NCI-H2029 treated with DMSO at 0.1 percent for 48 hours (cell line): ENCODE data around the gene MED13L.

Experiments used
- DNase-seq: peaks from one replicate; lab custom pipeline; 2025; lab: John Stamatoyannopoulos, UW

The MED13L gene

GRCh38 chr12:116128779-116129178 is 148.7 kb downstream of the MED13L start:
- no peak for DNase-seq

- DNase-seq, result no peak
These were observed 149.6 kb downstream of the MED13L start for GRCh38 chr12:116127859-116128258.

GRCh38 chr12:116126610-116127009 is 150.9 kb downstream of the MED13L start:
- no peak for DNase-seq

- DNase-seq, result no peak
These were observed 151.4 kb downstream of the MED13L start for GRCh38 chr12:116125956-116126566.

- no peak for DNase-seq
These were observed 152.4 kb downstream of the MED13L start for GRCh38 chr12:116125084-116125483.

GRCh38 chr12:116123451-116124258 is 153.8 kb downstream of the MED13L start:
- peak; percentile 70 for DNase-seq

GRCh38 chr12:116122628-116123027 is 154.9 kb downstream of the MED13L start:
- no peak for DNase-seq

- DNase-seq, result no peak
These were observed 156.0 kb downstream of the MED13L start for GRCh38 chr12:116121453-116121871.

- no peak for DNase-seq
These were observed 160.7 kb downstream of the MED13L start for GRCh38 chr12:116116650-116117424.

- DNase-seq, result no peak
These were observed 163.9 kb downstream of the MED13L start for GRCh38 chr12:116113398-116114130.

- peak; percentile 18 for DNase-seq
These were observed 170.6 kb downstream of the MED13L start for GRCh38 chr12:116106870-116107269.

GRCh38 chr12:116104167-116104767 is 173.2 kb downstream of the MED13L start:
- DNase-seq, result no peak

- DNase-seq, result no peak
These were observed 175.5 kb downstream of the MED13L start for GRCh38 chr12:116101991-116102390.

- DNase-seq, result no peak
These were observed 177.7 kb downstream of the MED13L start for GRCh38 chr12:116099652-116100432.

GRCh38 chr12:116096874-116097273 is 180.6 kb downstream of the MED13L start:
- DNase-seq, result no peak

- DNase-seq, result no peak
These were observed 183.0 kb downstream of the MED13L start for GRCh38 chr12:116094475-116094874.

- no peak for DNase-seq
These were observed 183.6 kb downstream of the MED13L start for GRCh38 chr12:116093915-116094314.

- DNase-seq, result no peak
These were observed 184.7 kb downstream of the MED13L start for GRCh38 chr12:116092776-116093175.

- DNase-seq, result no peak
These were observed 185.3 kb downstream of the MED13L start for GRCh38 chr12:116092162-116092561.

GRCh38 chr12:116091579-116091978 is 185.9 kb downstream of the MED13L start:
- DNase-seq, result no peak

GRCh38 chr12:116090516-116090915 is 187.0 kb downstream of the MED13L start:
- DNase-seq, result no peak
